ENCODE results near the gene ZSCAN29.

The ZSCAN29 gene

DNA sequence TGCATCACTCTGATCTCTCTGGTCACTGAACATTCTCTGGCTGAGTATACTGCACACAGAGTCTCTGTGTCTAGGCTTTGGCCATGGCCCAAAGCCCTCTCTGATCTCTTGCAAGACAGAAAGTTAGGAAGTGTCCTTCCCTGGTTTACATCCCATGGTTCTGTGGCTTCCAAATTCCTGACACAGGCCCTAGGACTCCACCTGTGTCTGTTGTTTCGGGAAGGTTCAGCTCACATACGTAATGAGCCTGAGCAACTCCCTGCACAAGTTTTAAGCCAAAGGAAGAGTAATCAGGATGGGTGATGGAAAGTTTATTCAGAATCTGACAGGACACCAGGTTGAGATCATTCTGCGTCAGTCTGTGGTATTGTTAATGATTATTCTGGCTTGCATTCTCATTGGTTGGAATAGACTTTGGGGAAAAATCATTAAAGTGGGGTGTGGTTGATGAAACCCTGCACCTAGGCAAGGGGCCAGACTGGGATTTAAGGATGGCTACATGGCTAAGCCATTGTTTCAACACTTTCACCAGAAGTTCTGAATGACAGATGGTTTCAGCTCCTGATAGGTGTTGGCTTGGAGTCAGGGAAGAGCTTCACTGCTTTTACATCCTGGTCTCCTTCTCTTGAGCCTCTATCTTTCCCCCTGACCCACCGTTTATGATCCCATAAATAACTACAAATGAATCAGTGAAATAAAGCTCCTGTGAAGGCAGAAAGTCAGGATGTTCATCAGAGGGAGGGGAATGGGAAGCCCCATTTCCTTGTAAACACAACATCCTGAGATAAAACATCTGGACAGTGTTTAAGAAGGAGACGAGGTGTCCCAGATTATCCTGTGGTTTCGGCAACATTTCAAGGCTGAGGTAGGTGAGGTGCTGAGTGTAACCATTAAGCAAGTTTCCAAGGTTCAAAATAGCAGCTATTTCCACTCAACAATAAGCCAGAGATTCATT, 54.5 kb downstream of the ZSCAN29 start:
- TF ChIP-seq, protein P1, sequence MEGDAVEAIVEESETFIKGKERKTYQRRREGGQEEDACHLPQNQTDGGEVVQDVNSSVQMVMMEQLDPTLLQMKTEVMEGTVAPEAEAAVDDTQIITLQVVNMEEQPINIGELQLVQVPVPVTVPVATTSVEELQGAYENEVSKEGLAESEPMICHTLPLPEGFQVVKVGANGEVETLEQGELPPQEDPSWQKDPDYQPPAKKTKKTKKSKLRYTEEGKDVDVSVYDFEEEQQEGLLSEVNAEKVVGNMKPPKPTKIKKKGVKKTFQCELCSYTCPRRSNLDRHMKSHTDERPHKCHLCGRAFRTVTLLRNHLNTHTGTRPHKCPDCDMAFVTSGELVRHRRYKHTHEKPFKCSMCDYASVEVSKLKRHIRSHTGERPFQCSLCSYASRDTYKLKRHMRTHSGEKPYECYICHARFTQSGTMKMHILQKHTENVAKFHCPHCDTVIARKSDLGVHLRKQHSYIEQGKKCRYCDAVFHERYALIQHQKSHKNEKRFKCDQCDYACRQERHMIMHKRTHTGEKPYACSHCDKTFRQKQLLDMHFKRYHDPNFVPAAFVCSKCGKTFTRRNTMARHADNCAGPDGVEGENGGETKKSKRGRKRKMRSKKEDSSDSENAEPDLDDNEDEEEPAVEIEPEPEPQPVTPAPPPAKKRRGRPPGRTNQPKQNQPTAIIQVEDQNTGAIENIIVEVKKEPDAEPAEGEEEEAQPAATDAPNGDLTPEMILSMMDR (IDR thresholded peaks at IDR 0.05; ENCODE audit: low read depth, low read length, missing control alignments), result no peak
- in situ Hi-C loops (cut with HindIII; ENCODE audit: low sequenced_read_pairs), result no loop called here
- no peak for DNase-seq (ENCODE audit: low read depth)
- no peak overlapping the region for H3K4me3 ChIP-seq (ENCODE audit: low read depth, low read length)

DNA sequence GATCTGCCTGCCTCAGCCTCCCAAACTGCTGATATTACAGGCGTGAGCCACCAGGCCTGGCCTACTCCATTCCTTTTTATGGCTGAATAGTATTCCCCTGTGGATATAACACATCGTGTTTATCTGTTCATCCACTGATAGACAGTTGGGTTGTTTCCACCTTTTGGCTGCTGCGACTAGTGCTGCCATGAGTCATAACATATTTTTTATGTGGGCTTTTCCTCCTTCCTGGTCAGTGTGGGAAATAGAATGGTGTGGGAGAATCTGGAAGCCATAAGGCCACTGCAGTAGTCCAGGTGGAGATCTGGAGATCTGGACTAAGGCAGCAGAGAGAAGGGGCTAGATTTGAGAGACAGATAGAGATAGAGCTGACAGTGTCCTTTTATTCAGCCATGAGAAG, 56.7 kb downstream of the ZSCAN29 start:
- no peak overlapping the region for H3K4me3 ChIP-seq (ENCODE audit: low read depth, low read length)
- DNase-seq (ENCODE audit: low read depth), result no peak
- in situ Hi-C loops (cut with HindIII; ENCODE audit: low sequenced_read_pairs), result no loop called here
- TF ChIP-seq, protein P1 (IDR thresholded peaks at IDR 0.05; ENCODE audit: low read depth, low read length, missing control alignments), result no peak

DNA sequence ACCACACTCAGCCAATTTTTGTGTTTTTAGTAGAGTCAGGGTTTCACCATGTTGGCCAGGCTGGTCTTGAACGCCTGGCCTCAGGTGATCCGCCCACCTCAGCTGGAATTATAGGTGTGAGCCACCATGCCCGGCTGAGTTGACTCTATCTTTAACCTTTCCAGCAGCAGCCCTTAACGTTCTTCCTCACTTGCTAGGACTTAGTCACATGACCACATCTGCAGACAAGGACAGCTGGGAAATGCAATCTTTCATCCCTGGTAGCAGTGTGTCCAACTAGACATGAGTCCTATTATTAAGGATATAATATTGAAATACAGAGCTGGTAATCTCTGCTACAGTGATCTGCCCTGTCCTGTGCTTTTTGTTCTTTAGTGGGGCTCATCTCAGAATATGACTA, 58.5 kb downstream of the ZSCAN29 start:
- in situ Hi-C loops (cut with HindIII; ENCODE audit: low sequenced_read_pairs), result no loop called here
- TF ChIP-seq, protein P1 (IDR thresholded peaks at IDR 0.05; ENCODE audit: low read depth, low read length, missing control alignments), result no peak
- no peak for DNase-seq (ENCODE audit: low read depth)

More for the DNA sequence above, 58.5 kb downstream of the ZSCAN29 start:
- no peak overlapping the region for H3K4me3 ChIP-seq (ENCODE audit: low read depth, low read length)
